ENCODE results near the gene EYS.

The EYS gene

DNA sequence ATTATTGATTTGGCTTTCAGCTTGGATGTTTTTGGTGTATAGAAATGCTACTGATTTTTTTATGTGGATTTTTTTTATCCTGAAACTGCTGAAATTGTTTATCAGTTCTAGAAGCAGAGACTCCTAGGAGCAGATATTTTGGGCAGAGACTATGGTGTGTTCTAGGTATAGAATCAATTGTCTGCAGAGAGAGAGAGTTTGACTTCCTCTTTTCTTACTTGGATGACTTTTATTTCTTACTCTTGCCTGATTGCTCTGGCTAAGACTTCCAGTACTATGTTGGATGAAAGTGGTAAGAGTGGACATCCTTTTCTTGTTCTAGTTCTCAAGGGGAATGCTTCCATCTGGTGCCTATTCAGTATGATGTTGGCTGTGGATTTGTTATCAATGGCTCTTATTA lies 1700.8 kb downstream of the EYS start:
- TF ChIP-seq EZH2 (optimal IDR thresholded peaks at IDR 0.05; ENCODE audit: low read depth, low read length) (no peak), EZH2phosphoT487 (IDR thresholded peaks at IDR 0.05; ENCODE audit: low read length) (no peak)
- TF ChIP-seq, protein P1, sequence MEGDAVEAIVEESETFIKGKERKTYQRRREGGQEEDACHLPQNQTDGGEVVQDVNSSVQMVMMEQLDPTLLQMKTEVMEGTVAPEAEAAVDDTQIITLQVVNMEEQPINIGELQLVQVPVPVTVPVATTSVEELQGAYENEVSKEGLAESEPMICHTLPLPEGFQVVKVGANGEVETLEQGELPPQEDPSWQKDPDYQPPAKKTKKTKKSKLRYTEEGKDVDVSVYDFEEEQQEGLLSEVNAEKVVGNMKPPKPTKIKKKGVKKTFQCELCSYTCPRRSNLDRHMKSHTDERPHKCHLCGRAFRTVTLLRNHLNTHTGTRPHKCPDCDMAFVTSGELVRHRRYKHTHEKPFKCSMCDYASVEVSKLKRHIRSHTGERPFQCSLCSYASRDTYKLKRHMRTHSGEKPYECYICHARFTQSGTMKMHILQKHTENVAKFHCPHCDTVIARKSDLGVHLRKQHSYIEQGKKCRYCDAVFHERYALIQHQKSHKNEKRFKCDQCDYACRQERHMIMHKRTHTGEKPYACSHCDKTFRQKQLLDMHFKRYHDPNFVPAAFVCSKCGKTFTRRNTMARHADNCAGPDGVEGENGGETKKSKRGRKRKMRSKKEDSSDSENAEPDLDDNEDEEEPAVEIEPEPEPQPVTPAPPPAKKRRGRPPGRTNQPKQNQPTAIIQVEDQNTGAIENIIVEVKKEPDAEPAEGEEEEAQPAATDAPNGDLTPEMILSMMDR (IDR thresholded peaks at IDR 0.05; ENCODE audit: low read length): no peak

DNA sequence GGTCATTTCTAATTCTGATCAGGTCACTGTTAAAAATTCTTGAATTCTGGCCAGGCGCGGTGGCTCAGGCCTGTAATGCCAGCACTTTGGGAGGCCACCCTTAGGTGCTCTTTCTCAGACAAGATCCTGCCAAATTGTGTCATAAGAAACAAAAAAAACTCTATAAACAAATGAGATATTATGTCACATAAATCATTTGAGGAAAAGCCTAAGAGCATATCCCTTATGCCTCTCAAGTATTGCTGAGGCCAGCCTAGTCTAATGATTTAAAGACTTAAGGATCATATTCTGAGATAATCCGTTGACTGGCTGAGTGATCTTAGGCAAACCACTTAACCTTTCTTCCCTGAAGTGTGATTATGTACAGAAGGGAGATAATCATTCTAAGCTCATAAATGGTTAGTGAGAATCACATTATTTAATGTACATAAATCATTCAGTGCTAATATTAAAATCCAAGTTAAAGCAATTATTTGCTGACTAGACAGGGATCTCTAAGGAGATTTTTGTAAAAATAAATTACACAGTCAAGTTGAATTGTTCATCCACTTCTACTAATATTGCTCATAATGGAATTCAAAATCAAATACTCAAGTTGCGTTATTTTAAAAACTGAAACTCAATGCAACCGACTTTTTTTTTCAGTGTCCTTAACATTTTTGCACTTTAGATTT lies 1706.1 kb downstream of the EYS start:
- Histone ChIP-seq H3K9me2 (replicated peaks; ENCODE audit: insufficient read depth, low read length) (no peaks in the 10 kb centered on the region), H3F3A (ENCODE audit: insufficient read depth, low read length) (no peaks in the 10 kb centered on the region), H3K27me3 (replicated peaks; ENCODE audit: insufficient read depth, low read length) (no peaks in the 10 kb centered on the region), H3K79me2 (ENCODE audit: low read length) (no peaks in the 10 kb centered on the region), H4K20me1 (ENCODE audit: insufficient read depth, low read length) (no peaks in the 10 kb centered on the region), H2AFZ (ENCODE audit: low read length) (no peak overlapping the region), H3K27ac (ENCODE audit: low read length) (no peak overlapping the region), H3K36me3 (replicated peaks; ENCODE audit: insufficient read depth, low read length) (no peaks in the 10 kb centered on the region), H3K4me3 (ENCODE audit: low read length) (no peak overlapping the region), H3K4me2 (ENCODE audit: low read depth, low read length) (no peak overlapping the region), H3K4me1 (ENCODE audit: low read length) (no peaks in the 10 kb centered on the region), H3K9me3 (replicated peaks; ENCODE audit: insufficient read depth, low read length) (no peaks in the 10 kb centered on the region), H3K9ac (ENCODE audit: low read length) (no peak overlapping the region)
- no peak for DNase-seq
- TF ChIP-seq EZH2 (optimal IDR thresholded peaks at IDR 0.05; ENCODE audit: low read depth, low read length) (no peak), EZH2phosphoT487 (IDR thresholded peaks at IDR 0.05; ENCODE audit: low read length) (no peak)
- TF ChIP-seq, protein P1 (IDR thresholded peaks at IDR 0.05; ENCODE audit: low read length): no peak

More for the DNA sequence above, 1700.8 kb downstream of the EYS start:
- Histone ChIP-seq H3K4me2 (ENCODE audit: low read depth, low read length) (no peak overlapping the region), H3K9me3 (replicated peaks; ENCODE audit: insufficient read depth, low read length) (no peaks in the 10 kb centered on the region), H3K27me3 (replicated peaks; ENCODE audit: insufficient read depth, low read length) (no peaks in the 10 kb centered on the region), H3K27ac (ENCODE audit: low read length) (no peak overlapping the region), H2AFZ (ENCODE audit: low read length) (no peak overlapping the region), H3F3A (ENCODE audit: insufficient read depth, low read length) (no peaks in the 10 kb centered on the region), H3K36me3 (replicated peaks; ENCODE audit: insufficient read depth, low read length) (no peaks in the 10 kb centered on the region), H4K20me1 (ENCODE audit: insufficient read depth, low read length) (no peaks in the 10 kb centered on the region), H3K9me2 (replicated peaks; ENCODE audit: insufficient read depth, low read length) (no peaks in the 10 kb centered on the region), H3K79me2 (ENCODE audit: low read length) (no peaks in the 10 kb centered on the region), H3K4me3 (ENCODE audit: low read length) (no peak overlapping the region), H3K9ac (ENCODE audit: low read length) (no peak overlapping the region), H3K4me1 (ENCODE audit: low read length) (no peaks in the 10 kb centered on the region)
- no peak for DNase-seq

DNA sequence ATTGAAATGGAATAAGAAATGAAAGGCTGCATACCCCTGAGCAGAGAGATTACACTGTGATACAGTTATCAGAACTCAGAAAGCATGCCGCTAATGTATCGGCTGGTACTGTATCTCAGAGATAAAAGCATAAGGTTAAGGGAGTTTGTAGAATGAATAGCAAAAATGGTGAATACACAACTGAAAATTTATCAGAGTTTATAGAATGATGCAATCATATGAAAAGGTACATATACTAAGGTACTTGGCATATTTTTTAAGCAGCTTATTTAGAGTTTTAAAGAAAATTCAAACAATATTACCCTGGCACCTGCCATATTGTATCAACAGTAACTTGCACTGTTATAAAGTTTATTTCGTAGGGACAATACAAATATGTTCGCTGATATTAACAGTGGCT lies 1707.4 kb downstream of the EYS start:
- Histone ChIP-seq H3K27me3 (replicated peaks; ENCODE audit: insufficient read depth, low read length) (no peaks in the 10 kb centered on the region), H3K27ac (ENCODE audit: low read length) (no peak overlapping the region), H3K36me3 (replicated peaks; ENCODE audit: insufficient read depth, low read length) (no peaks in the 10 kb centered on the region), H3K4me3 (ENCODE audit: low read length) (no peak overlapping the region), H3K9ac (ENCODE audit: low read length) (no peak overlapping the region), H3K79me2 (ENCODE audit: low read length) (no peaks in the 10 kb centered on the region), H3F3A (ENCODE audit: insufficient read depth, low read length) (no peaks in the 10 kb centered on the region), H3K9me2 (replicated peaks; ENCODE audit: insufficient read depth, low read length) (no peaks in the 10 kb centered on the region), H3K4me2 (ENCODE audit: low read depth, low read length) (no peak overlapping the region), H3K4me1 (ENCODE audit: low read length) (no peaks in the 10 kb centered on the region), H4K20me1 (ENCODE audit: insufficient read depth, low read length) (no peaks in the 10 kb centered on the region), H2AFZ (ENCODE audit: low read length) (no peak overlapping the region), H3K9me3 (replicated peaks; ENCODE audit: insufficient read depth, low read length) (no peaks in the 10 kb centered on the region)
- no peak for DNase-seq
- TF ChIP-seq EZH2 (optimal IDR thresholded peaks at IDR 0.05; ENCODE audit: low read depth, low read length) (no peak), EZH2phosphoT487 (IDR thresholded peaks at IDR 0.05; ENCODE audit: low read length) (no peak)
- TF ChIP-seq, protein P1 (IDR thresholded peaks at IDR 0.05; ENCODE audit: low read length): no peak

Data from MM.1S (cell line).